Retinal pigment epithelial cell (primary cell): Measurements from ENCODE around the gene SAXO1.

Experiments used
- DNase-seq: peaks from one replicate; pipeline ENCODE4 v3.0.0-alpha.2; 2010; ENCODE audit warnings: low read depth
- H3K4me3 ChIP-seq: 2 replicates; pipeline ENCODE4 v1.5.1; 2011; ENCODE audit warnings: mild to moderate bottlenecking, low read length, control low read depth, moderate library complexity
- CTCF ChIP-seq: conservative IDR thresholded peaks from 2 replicates; pipeline ENCODE4 v1.5.1; 2011; ENCODE audit warnings: low read depth, low read length, control low read depth, inconsistent platforms

SAXO1 gene

GRCh38 chr9:18971404-18971803 lies 61.6 kb downstream of the SAXO1 start:
- no peak for DNase-seq
- no peak for TF ChIP-seq CTCF
- no peak overlapping the region for H3K4me3 ChIP-seq

- H3K4me3 ChIP-seq: no peak overlapping the region
- no peak for TF ChIP-seq CTCF
- no peak for DNase-seq
These were observed 62.6 kb downstream of the SAXO1 start for GRCh38 chr9:18970393-18970792.

GRCh38 chr9:18969128-18969527 lies 63.9 kb downstream of the SAXO1 start:
- no peak for TF ChIP-seq CTCF
- no peak overlapping the region for H3K4me3 ChIP-seq
- DNase-seq: no peak

- no peak overlapping the region for H3K4me3 ChIP-seq
- DNase-seq: no peak
- TF ChIP-seq CTCF: no peak
These were observed 77.4 kb downstream of the SAXO1 start for GRCh38 chr9:18955626-18956025.

GRCh38 chr9:18951936-18952335 lies 81.1 kb downstream of the SAXO1 start:
- DNase-seq: no peak
- H3K4me3 ChIP-seq: no peak overlapping the region
- TF ChIP-seq CTCF: no peak

GRCh38 chr9:18947892-18948339 lies 85.1 kb downstream of the SAXO1 start:
- no peak overlapping the region for H3K4me3 ChIP-seq
- DNase-seq: no peak
- no peak for TF ChIP-seq CTCF

- no peak for DNase-seq
- TF ChIP-seq CTCF: no peak
- H3K4me3 ChIP-seq: no peak overlapping the region
These were observed 90.2 kb downstream of the SAXO1 start for GRCh38 chr9:18942801-18943200.
